DOHH2 (cell line): ENCODE measurements around the gene SGPP1.

Source experiments
- H3F3A ChIP-seq: fragments of 200-600 bp; sonication (generic), shearing (Covaris generic); 2 replicates; pipeline ENCODE4 v1.6.0; 2016; ENCODE audit warnings: antibody characterized with exemption, mild to moderate bottlenecking; ENCODE audit not compliant: control insufficient read depth, insufficient read depth
- H3K27ac ChIP-seq: fragments of 200-600 bp; sonication (generic); 2 replicates; pipeline ENCODE4 v1.5.1; 2014; ENCODE audit warnings: low read depth, mild to moderate bottlenecking, low read length, moderate library complexity
- H3K27me3 ChIP-seq: fragments of 200-600 bp; sonication (generic); 2 replicates; pipeline ENCODE4 v1.6.1; 2014; ENCODE audit warnings: mild to moderate bottlenecking, low read length, mixed read lengths; ENCODE audit not compliant: control insufficient read depth
- H3K36me3 ChIP-seq: fragments of 200-600 bp; sonication (generic); 2 replicates; pipeline ENCODE4 v1.6.1; 2014; ENCODE audit warnings: mild to moderate bottlenecking, low read length, moderate library complexity, mixed read lengths; ENCODE audit not compliant: control insufficient read depth
- H3K4me1 ChIP-seq: fragments of 200-600 bp; sonication (generic); 2 replicates; pipeline ENCODE4 v1.6.1; 2014; ENCODE audit warnings: mild to moderate bottlenecking, low read length, mixed read lengths; ENCODE audit not compliant: control insufficient read depth
- H3K4me2 ChIP-seq: fragments of 200-600 bp; sonication (generic); 2 replicates; pipeline ENCODE4 v1.6.0; 2014; ENCODE audit warnings: mild to moderate bottlenecking, low read length, moderate library complexity
- H3K4me3 ChIP-seq: fragments of 200-600 bp; sonication (generic); 2 replicates; pipeline ENCODE4 v1.5.1; 2014; ENCODE audit warnings: mild to moderate bottlenecking, low read length, mixed read lengths
- H3K79me2 ChIP-seq: fragments of 200-600 bp; sonication (generic); 2 replicates; pipeline ENCODE4 v1.6.1; 2014; ENCODE audit warnings: mild to moderate bottlenecking, low read length, mixed read lengths; ENCODE audit not compliant: control insufficient read depth
- H3K9me2 ChIP-seq: fragments of 200-600 bp; sonication (generic); replicated peaks from 2 replicates; pipeline ENCODE4 v1.6.1; 2014; ENCODE audit warnings: mild to moderate bottlenecking, low read length, mixed read lengths; ENCODE audit not compliant: control insufficient read depth
- H3K9me3 ChIP-seq: fragments of 200-600 bp; sonication (generic); 2 replicates; pipeline ENCODE4 v1.6.1; 2014; ENCODE audit warnings: antibody characterized with exemption, low read length, mixed read lengths; ENCODE audit not compliant: control insufficient read depth, insufficient read depth
- H4K20me1 ChIP-seq: fragments of 200-600 bp; sonication (generic); 2 replicates; pipeline ENCODE4 v1.6.0; 2014; ENCODE audit warnings: low read depth, mild to moderate bottlenecking, antibody characterized with exemption, low read length, moderate library complexity; ENCODE audit not compliant: control insufficient read depth, insufficient read depth
- EZH2phosphoT487 ChIP-seq: fragments of 200-600 bp; sonication (generic); IDR thresholded peaks from 2 replicates; pipeline ENCODE4 v1.6.1; 2017; ENCODE audit warnings: borderline replicate concordance, mild to moderate bottlenecking, antibody characterized with exemption, low read length, moderate library complexity, mixed read lengths
- TF ChIP-seq, protein P1 (sequence below): fragments of 200-600 bp; sonication (generic); IDR thresholded peaks from one replicate; pipeline ENCODE4 v1.5.1; 2014; ENCODE audit warnings: antibody characterized with exemption, mild to moderate bottlenecking, low read depth, low read length; ENCODE audit not compliant: poor library complexity, severe bottlenecking

SGPP1 gene

GRCh38 chr14:63726499-63726898 lies 1.4 kb downstream of the SGPP1 start:
- peaks cover 69% of the 10 kb centered on the region for H3K79me2 ChIP-seq
- no peaks in the 10 kb centered on the region for H4K20me1 ChIP-seq
- H3K27ac ChIP-seq = peak overlapping the region; percentile 91
- H3F3A ChIP-seq = peaks cover 23% of the 10 kb centered on the region
- peaks cover 50% of the 10 kb centered on the region for H3K4me1 ChIP-seq
- no peaks in the 10 kb centered on the region for H3K9me3 ChIP-seq
- H3K4me2 ChIP-seq = peak overlapping the region; percentile 85
- no peaks in the 10 kb centered on the region for H3K9me2 ChIP-seq
- H3K27me3 ChIP-seq = no peaks in the 10 kb centered on the region
- TF ChIP-seq, protein P1, sequence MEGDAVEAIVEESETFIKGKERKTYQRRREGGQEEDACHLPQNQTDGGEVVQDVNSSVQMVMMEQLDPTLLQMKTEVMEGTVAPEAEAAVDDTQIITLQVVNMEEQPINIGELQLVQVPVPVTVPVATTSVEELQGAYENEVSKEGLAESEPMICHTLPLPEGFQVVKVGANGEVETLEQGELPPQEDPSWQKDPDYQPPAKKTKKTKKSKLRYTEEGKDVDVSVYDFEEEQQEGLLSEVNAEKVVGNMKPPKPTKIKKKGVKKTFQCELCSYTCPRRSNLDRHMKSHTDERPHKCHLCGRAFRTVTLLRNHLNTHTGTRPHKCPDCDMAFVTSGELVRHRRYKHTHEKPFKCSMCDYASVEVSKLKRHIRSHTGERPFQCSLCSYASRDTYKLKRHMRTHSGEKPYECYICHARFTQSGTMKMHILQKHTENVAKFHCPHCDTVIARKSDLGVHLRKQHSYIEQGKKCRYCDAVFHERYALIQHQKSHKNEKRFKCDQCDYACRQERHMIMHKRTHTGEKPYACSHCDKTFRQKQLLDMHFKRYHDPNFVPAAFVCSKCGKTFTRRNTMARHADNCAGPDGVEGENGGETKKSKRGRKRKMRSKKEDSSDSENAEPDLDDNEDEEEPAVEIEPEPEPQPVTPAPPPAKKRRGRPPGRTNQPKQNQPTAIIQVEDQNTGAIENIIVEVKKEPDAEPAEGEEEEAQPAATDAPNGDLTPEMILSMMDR = no peak
- TF ChIP-seq EZH2phosphoT487 = no peak
- peak overlapping the region; percentile 98 for H3K4me3 ChIP-seq
- H3K36me3 ChIP-seq = peaks cover 53% of the 10 kb centered on the region

DNA sequence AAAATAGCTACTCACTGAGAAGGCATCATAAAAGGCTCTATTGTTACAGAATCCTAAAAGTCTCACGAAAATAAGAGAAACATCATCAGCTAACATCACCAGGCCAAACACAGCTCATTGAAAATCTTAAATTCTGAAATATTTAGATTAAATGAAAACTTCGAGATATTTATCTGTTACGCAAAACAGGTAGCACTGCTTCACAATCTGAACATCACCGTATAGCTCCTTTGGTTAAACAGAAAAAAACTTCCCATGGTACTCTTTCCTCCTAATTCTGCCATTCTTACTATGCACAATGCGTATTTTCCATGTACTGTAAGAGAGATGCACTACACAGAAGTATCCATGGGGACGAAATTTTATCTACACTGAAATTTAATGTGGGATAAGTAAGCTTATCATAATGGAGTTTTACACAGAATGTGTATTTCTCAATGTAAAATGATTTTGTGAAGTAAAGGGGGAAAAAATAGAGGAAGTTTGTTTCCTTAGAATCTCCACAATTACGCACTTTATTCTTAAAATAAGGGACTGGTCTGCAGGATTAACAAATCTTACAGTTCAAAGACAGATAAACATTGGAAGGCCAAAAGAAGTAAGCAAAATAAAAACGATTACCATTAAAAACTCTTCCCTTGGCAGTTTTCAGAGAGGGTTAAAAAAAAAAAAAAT lies 1.9 kb downstream of the SGPP1 start:
- Histone ChIP-seq H3K9me2 (no peaks in the 10 kb centered on the region), H3K4me3 (peak overlapping the region; percentile 98), H3K79me2 (peaks cover 75% of the 10 kb centered on the region), H4K20me1 (no peaks in the 10 kb centered on the region), H3K36me3 (peaks cover 59% of the 10 kb centered on the region), H3K27ac (peak overlapping the region; percentile 91), H3K4me1 (peaks cover 54% of the 10 kb centered on the region), H3K4me2 (peak overlapping the region; percentile 85), H3K27me3 (no peaks in the 10 kb centered on the region), H3K9me3 (no peaks in the 10 kb centered on the region), H3F3A (peaks cover 24% of the 10 kb centered on the region)
- TF ChIP-seq, protein P1 = no peak
- TF ChIP-seq EZH2phosphoT487 = no peak

DNA sequence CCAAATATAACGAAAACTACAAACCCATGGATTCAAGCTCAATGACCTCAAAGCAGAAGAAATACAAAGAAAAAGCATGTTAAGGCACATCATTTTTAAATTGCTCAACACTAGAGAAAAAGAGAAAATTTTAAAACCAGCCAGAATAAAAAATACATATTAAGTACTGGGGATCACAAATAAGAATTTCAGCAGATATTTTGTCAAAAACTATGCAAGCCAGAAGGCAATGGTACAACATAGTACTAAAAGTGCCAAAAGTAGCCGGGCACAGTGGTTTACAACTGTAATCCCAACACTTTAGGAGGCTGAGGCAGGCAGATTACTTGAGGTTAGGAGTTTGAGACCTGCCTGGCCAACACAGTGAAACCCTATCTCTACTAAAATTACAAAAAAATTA lies 10.2 kb downstream of the SGPP1 start:
- no peaks in the 10 kb centered on the region for H3K27me3 ChIP-seq
- peaks cover 79% of the 10 kb centered on the region for H3K36me3 ChIP-seq
- no peak overlapping the region for H3K4me3 ChIP-seq
- TF ChIP-seq, protein P1 = no peak
- H3K27ac ChIP-seq = no peak overlapping the region
- H3F3A ChIP-seq = peaks cover 8% of the 10 kb centered on the region
- peaks cover 99% of the 10 kb centered on the region for H3K79me2 ChIP-seq
- H3K9me3 ChIP-seq = peaks cover 3% of the 10 kb centered on the region; the same call in 1 of the 2 replicates
- H3K9me2 ChIP-seq = no peaks in the 10 kb centered on the region
- no peaks in the 10 kb centered on the region; the same call in 1 of the 2 replicates for H4K20me1 ChIP-seq
- peaks cover 58% of the 10 kb centered on the region for H3K4me1 ChIP-seq
- H3K4me2 ChIP-seq = no peak overlapping the region
